ENCODE results near the gene EZH2. TPM values are rescaled to one million over a fixed set of nuclear protein-coding genes. Genes with fewer than 3 reads are reported as not detected.

Gene EZH2
- total and polyA plus RNA-seq, 2 donors (not counting 3 experiments of a cell fraction or from before 2014, with no cell fraction given), result 16.9 to 33.4 TPM

GRCh38 chr7:148909568-148909967, 25.5 kb upstream of the EZH2 start:
- intact Hi-C loops (cut with micrococcal nuclease) (no loop called here), dilution Hi-C loops (cut with MboI; ENCODE audit: extremely low pct_ligation_motif_present, low sequenced_read_pairs) (no loop called here)
- Histone ChIP-seq H3K4me1 (ENCODE audit: control insufficient read depth, extremely low read depth, insufficient read depth, low read length) (no peaks in the 10 kb centered on the region), H4K20me1 (replicated peaks; ENCODE audit: control insufficient read depth, extremely low read depth, insufficient read depth, low read length) (no peaks in the 10 kb centered on the region), H3K9me3 (replicated peaks; ENCODE audit: control insufficient read depth, insufficient read depth, low read length) (no peaks in the 10 kb centered on the region), H3K27ac (ENCODE audit: insufficient read depth, low read depth, low read length) (no peak overlapping the region), H3K9ac (replicated peaks; ENCODE audit: extremely low read depth, insufficient read depth, low read length) (no peak overlapping the region), H3K9me1 (replicated peaks; ENCODE audit: control insufficient read depth, extremely low read depth, insufficient read depth, low read length) (no peaks in the 10 kb centered on the region), H3K4me2 (ENCODE audit: insufficient read depth, low read length) (no peak overlapping the region), H3K27me3 (ENCODE audit: control insufficient read depth in 2 of 2, insufficient read depth in 2 of 2, low read length in 2 of 2) (peaks cover 4 to 17% of the 10 kb centered on the region in 2 experiments), H3K36me3 (ENCODE audit: control insufficient read depth in 2 of 2, extremely low read depth in 1 of 2, insufficient read depth in 2 of 2, low read length in 2 of 2) (no peaks in the 10 kb centered on the region), H3K4me3 (replicated peaks in 1 of 3; ENCODE audit: insufficient read depth in 1 of 3, low read depth in 1 of 3, low read length in 3 of 3) (no peak overlapping the region), H2AFZ (ENCODE audit: low read depth, low read length) (no peak overlapping the region), H3K79me2 (ENCODE audit: control insufficient read depth, insufficient read depth, low read length) (no peaks in the 10 kb centered on the region)
- DNase-seq (ENCODE audit: low read depth, low spot score), result no peak
- no peak for FAIRE-seq
- POLR2A ChIA-PET, result no interaction called here
- CTCF ChIA-PET, result no interaction called here
- BruUV-seq (replicated peaks), result no TSS peak
- TF ChIP-seq GATA2 (IDR thresholded peaks at IDR 0.05; ENCODE audit: insufficient read depth, insufficient read length, low read depth, low read length) (no peak), MAX (IDR thresholded peaks at IDR 0.05; ENCODE audit: insufficient read depth, insufficient read length) (no peak), MYC (IDR thresholded peaks at IDR 0.05; ENCODE audit: low read depth, low read length) (no peak), EZH2 (IDR thresholded peaks at IDR 0.05; ENCODE audit: borderline replicate concordance, low read depth, low read length, severe bottlenecking) (no peak), POLR2AphosphoS5 (IDR thresholded peaks at IDR 0.05; ENCODE audit: insufficient read depth, low read depth, low read length) (no peak), CTCF (IDR thresholded peaks at IDR 0.05; ENCODE audit: extremely low read depth in 1 of 2, insufficient read depth in 1 of 2, low read depth in 1 of 2, low read length in 2 of 2) (no peak), POLR2A (IDR thresholded peaks at IDR 0.05; ENCODE audit: low read depth, low read length) (no peak), JUN (IDR thresholded peaks at IDR 0.05; ENCODE audit: borderline replicate concordance, insufficient read depth, insufficient read length, low read depth) (no peak), FOS (IDR thresholded peaks at IDR 0.05; ENCODE audit: borderline replicate concordance, insufficient read depth, low read length) (no peak)
